GM21786 (cell line): Measurements from ENCODE around the gene NRXN2.
A peak's percentile ranks its signal among the peaks of the same experiment; 100 is the strongest.
"Not testable (repeated sequence)": the region's sequence is repeated elsewhere in the genome, so short reads cannot be mapped to it uniquely, and the experiment has no call there.

Experiments
- ATAC-seq: cut with Tn5 transposase; IDR thresholded peaks from one replicate; pipeline ENCODE4 v1.9.1; 2021; ENCODE audit not compliant: unreplicated experiment

NRXN2 gene

GRCh38 chr11:64705501-64705900 lies 17.5 kb downstream of the NRXN2 start:
- ATAC-seq: no peak

GRCh38 chr11:64703048-64703447 lies 19.9 kb downstream of the NRXN2 start:
- ATAC-seq: no peak

- not testable (repeated sequence) for ATAC-seq
Measured at GRCh38 chr11:64701956-64702355, 21.0 kb downstream of the NRXN2 start.

GRCh38 chr11:64698427-64698826 lies 24.6 kb downstream of the NRXN2 start:
- ATAC-seq: no peak

GRCh38 chr11:64697663-64698375 lies 25.2 kb downstream of the NRXN2 start:
- ATAC-seq: no peak

GRCh38 chr11:64696045-64696444 lies 27.0 kb downstream of the NRXN2 start:
- no peak for ATAC-seq

GRCh38 chr11:64695548-64695947 lies 27.4 kb downstream of the NRXN2 start:
- no peak for ATAC-seq

- no peak for ATAC-seq
Measured at GRCh38 chr11:64694821-64695365, 28.1 kb downstream of the NRXN2 start.

GRCh38 chr11:64694026-64694755 lies 28.8 kb downstream of the NRXN2 start:
- no peak for ATAC-seq

- ATAC-seq: no peak
Measured at GRCh38 chr11:64692764-64693331, 30.1 kb downstream of the NRXN2 start.

- ATAC-seq: no peak
Measured at GRCh38 chr11:64691543-64691942, 31.5 kb downstream of the NRXN2 start.

- no peak for ATAC-seq
Measured at GRCh38 chr11:64690235-64690634, 32.8 kb downstream of the NRXN2 start.

- ATAC-seq: peak; percentile 79
Measured at GRCh38 chr11:64688534-64688982, 34.4 kb downstream of the NRXN2 start.

GRCh38 chr11:64687643-64688533 lies 35.1 kb downstream of the NRXN2 start:
- no peak for ATAC-seq

GRCh38 chr11:64687204-64687603 lies 35.8 kb downstream of the NRXN2 start:
- no peak for ATAC-seq

GRCh38 chr11:64686466-64687170 lies 36.4 kb downstream of the NRXN2 start:
- no peak for ATAC-seq

- ATAC-seq: no peak
Measured at GRCh38 chr11:64685536-64685935, 37.5 kb downstream of the NRXN2 start.

- ATAC-seq: no peak
Measured at GRCh38 chr11:64684357-64684756, 38.6 kb downstream of the NRXN2 start.

- ATAC-seq: no peak
Measured at GRCh38 chr11:64681171-64681570, 41.8 kb downstream of the NRXN2 start.

GRCh38 chr11:64679846-64680245 lies 43.2 kb downstream of the NRXN2 start:
- no peak for ATAC-seq
